ENCODE data around the gene COPS9.

The COPS9 gene

DNA sequence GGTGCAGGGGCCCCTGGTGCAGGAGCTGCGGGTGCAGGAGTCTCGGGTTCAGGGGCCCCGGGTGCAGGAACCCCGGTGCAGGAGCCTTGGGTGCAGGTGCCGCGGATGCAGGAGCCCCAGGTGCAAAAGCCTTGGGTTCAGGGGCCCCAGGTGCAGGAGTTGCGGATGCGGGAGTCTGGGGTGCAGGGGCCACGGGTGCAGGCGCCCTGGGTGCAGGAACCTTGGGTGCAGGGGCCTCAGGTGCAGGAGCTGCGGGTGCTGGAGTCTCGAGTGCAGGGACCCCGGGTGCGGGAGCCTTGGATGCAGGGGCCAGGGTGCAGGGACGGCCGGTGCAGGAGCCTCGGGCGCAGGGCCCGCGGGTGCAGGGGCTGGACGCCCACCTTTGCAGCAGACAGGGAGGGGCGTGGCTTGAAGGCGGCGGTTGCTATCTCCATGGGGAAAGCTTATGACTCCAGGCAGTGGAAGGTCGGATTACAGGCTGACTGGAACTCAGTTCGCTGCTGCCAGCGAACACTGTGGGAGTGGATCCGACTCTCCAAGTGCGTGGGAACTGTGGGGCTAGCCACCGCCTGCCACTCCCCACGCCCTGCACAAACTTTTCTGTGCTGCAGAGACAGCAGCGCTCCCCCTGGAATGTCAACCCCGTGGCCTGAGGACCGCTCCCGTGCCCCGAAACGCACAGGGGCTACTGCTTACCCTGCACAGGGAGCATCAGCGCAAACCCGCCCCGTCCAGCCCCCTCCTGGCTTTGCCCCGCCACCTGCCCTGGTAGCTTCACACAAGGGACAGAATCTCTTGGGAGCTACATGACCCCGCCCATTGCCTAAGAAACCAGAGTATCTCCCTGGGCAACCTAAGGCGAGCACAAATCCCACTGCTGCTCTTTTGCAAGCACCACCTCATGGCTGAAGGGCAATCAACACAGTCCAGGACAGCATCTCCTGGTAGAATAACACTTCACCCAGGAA, 40.3 kb downstream of the COPS9 start:
- DNase-seq (ENCODE audit: low read depth) = no peak
- H3K4me3 ChIP-seq (ENCODE audit: low read depth, low read length) = no peak overlapping the region
- TF ChIP-seq, protein P1, sequence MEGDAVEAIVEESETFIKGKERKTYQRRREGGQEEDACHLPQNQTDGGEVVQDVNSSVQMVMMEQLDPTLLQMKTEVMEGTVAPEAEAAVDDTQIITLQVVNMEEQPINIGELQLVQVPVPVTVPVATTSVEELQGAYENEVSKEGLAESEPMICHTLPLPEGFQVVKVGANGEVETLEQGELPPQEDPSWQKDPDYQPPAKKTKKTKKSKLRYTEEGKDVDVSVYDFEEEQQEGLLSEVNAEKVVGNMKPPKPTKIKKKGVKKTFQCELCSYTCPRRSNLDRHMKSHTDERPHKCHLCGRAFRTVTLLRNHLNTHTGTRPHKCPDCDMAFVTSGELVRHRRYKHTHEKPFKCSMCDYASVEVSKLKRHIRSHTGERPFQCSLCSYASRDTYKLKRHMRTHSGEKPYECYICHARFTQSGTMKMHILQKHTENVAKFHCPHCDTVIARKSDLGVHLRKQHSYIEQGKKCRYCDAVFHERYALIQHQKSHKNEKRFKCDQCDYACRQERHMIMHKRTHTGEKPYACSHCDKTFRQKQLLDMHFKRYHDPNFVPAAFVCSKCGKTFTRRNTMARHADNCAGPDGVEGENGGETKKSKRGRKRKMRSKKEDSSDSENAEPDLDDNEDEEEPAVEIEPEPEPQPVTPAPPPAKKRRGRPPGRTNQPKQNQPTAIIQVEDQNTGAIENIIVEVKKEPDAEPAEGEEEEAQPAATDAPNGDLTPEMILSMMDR (IDR thresholded peaks at IDR 0.05; ENCODE audit: low read depth, low read length, missing control alignments) = no peak
- in situ Hi-C loops (cut with HindIII; ENCODE audit: low sequenced_read_pairs) = no loop called here

DNA sequence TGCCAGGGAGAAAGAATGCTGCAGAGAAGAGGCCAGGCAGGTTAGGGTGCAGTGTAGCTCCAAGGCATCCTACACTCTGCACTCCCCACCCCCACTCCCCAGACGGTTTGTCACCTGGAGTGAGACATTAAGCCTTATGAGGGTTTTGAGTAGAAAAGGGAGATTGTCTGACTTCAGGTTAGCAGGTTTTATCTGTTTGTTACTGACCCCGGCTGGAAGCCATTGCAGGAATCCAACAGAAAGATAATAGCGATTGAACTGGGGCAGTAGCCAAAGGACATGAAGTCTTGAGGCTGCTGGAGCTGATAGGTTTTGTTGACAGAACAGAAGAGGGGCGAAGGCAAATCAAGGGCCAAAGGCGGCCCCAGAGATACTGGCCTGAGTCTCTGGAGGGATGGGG, 46.8 kb downstream of the COPS9 start:
- no peak overlapping the region for H3K4me3 ChIP-seq (ENCODE audit: low read depth, low read length)
- in situ Hi-C loops (cut with HindIII; ENCODE audit: low sequenced_read_pairs) = no loop called here
- TF ChIP-seq, protein P1 (IDR thresholded peaks at IDR 0.05; ENCODE audit: low read depth, low read length, missing control alignments) = no peak
- DNase-seq (ENCODE audit: low read depth) = no peak

DNA sequence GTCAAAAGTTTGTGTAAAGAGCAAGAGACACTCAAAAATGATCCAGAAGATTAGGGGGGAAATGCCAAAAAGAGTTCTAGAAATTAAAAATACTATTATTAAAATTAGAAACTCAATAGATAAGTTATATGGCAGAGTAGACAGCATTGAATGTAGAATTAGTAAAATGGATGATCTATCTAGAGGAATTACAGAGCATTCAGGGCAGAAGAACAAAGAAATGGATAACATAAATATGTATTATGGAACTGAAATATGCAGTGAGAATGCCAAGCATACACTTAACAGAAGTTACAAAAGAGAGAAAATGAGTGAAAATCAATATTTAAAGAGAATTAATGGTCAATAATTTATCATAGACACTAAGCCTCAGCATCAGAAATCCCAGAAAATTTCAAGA, 49.5 kb downstream of the COPS9 start:
- DNase-seq (ENCODE audit: low read depth) = no peak
- H3K4me3 ChIP-seq (ENCODE audit: low read depth, low read length) = no peak overlapping the region
- in situ Hi-C loops (cut with HindIII; ENCODE audit: low sequenced_read_pairs) = no loop called here
- TF ChIP-seq, protein P1 (IDR thresholded peaks at IDR 0.05; ENCODE audit: low read depth, low read length, missing control alignments) = no peak
